Activated CD4-positive, alpha-beta T cell treated with anti-CD3 and anti-CD28 coated beads, Interleukin-2, amount 10 ng/mL, durations not matched to agents 24 days and 14 days (primary cell): ENCODE results near the gene INPP4B. TPM values are rescaled to one million over a fixed set of nuclear protein-coding genes. Genes with fewer than 3 reads are reported as not detected.

ENCODE experiments used
- DNase-seq: peaks from one replicate; pipeline ENCODE4 v3.0.0; 2022
- H3K27ac Mint-ChIP-seq: one replicate; pipeline ENCODE4 v1.8.0; 2022; ENCODE audit warnings: mild to moderate bottlenecking, mixed read lengths
- H3K27me3 Mint-ChIP-seq: one replicate; pipeline ENCODE4 v1.8.0; 2022; ENCODE audit warnings: mixed read lengths
- H3K36me3 Mint-ChIP-seq: one replicate; pipeline ENCODE4 v1.8.0; 2022; ENCODE audit warnings: low read depth, mild to moderate bottlenecking, mixed read lengths
- H3K4me1 Mint-ChIP-seq: one replicate; pipeline ENCODE4 v1.8.0; 2021; ENCODE audit warnings: mixed read lengths
- H3K4me3 Mint-ChIP-seq: one replicate; pipeline ENCODE4 v1.8.0; 2022; ENCODE audit warnings: mild to moderate bottlenecking, moderate library complexity, mixed read lengths
- H3K9me3 Mint-ChIP-seq: one replicate; pipeline ENCODE4 v1.8.0; 2021; ENCODE audit warnings: mixed read lengths
- intact Hi-C: fragments of 100-400 bp; cut with micrococcal nuclease; formaldehyde crosslinking; loops from one replicate; pipeline ENCODE4 v1.15.1; 2023
- total RNA-seq: library from RNA; stranded (reverse); gene quantifications from 2 replicates; pipeline ENCODE4 v1.2.3, GENCODE V29; 2022

Gene INPP4B
- total RNA-seq, 1 donor from 2014 or later = 42.5 TPM

GRCh38 chr4:142112451-142112850 lies 733.6 kb downstream of the INPP4B start:
- intact Hi-C loops = no loop called here
- H3K27ac Mint-ChIP-seq = no peak overlapping the region
- no peaks in the 10 kb centered on the region for H3K27me3 Mint-ChIP-seq
- no peak for DNase-seq
- peaks cover 2% of the 10 kb centered on the region for H3K4me1 Mint-ChIP-seq
- H3K9me3 Mint-ChIP-seq = no peaks in the 10 kb centered on the region
- no peak overlapping the region for H3K4me3 Mint-ChIP-seq
- H3K36me3 Mint-ChIP-seq = peaks cover 54% of the 10 kb centered on the region

- H3K36me3 Mint-ChIP-seq = peaks cover 38% of the 10 kb centered on the region
- H3K27ac Mint-ChIP-seq = no peak overlapping the region
- H3K4me1 Mint-ChIP-seq = no peaks in the 10 kb centered on the region
- intact Hi-C loops = no loop called here
- H3K9me3 Mint-ChIP-seq = no peaks in the 10 kb centered on the region
- no peak for DNase-seq
- no peaks in the 10 kb centered on the region for H3K27me3 Mint-ChIP-seq
- no peak overlapping the region for H3K4me3 Mint-ChIP-seq
These were observed 736.0 kb downstream of the INPP4B start for GRCh38 chr4:142110136-142110535.

GRCh38 chr4:142104041-142104440 lies 742.1 kb downstream of the INPP4B start:
- no peak for DNase-seq
- no peak overlapping the region for H3K4me3 Mint-ChIP-seq
- no peaks in the 10 kb centered on the region for H3K9me3 Mint-ChIP-seq
- intact Hi-C loops = no loop called here
- peaks cover 2% of the 10 kb centered on the region for H3K4me1 Mint-ChIP-seq
- H3K36me3 Mint-ChIP-seq = peaks cover 26% of the 10 kb centered on the region
- H3K27me3 Mint-ChIP-seq = no peaks in the 10 kb centered on the region
- H3K27ac Mint-ChIP-seq = no peak overlapping the region

- H3K36me3 Mint-ChIP-seq = peaks cover 21% of the 10 kb centered on the region
- H3K4me3 Mint-ChIP-seq = no peak overlapping the region
- DNase-seq = no peak
- no peaks in the 10 kb centered on the region for H3K27me3 Mint-ChIP-seq
- no peak overlapping the region for H3K27ac Mint-ChIP-seq
- H3K4me1 Mint-ChIP-seq = peaks cover 2% of the 10 kb centered on the region
- intact Hi-C loops = no loop called here
- no peaks in the 10 kb centered on the region for H3K9me3 Mint-ChIP-seq
These were observed 744.7 kb downstream of the INPP4B start for GRCh38 chr4:142101401-142101800.

- no peak overlapping the region for H3K4me3 Mint-ChIP-seq
- H3K4me1 Mint-ChIP-seq = peaks cover 2% of the 10 kb centered on the region
- H3K27me3 Mint-ChIP-seq = no peaks in the 10 kb centered on the region
- H3K9me3 Mint-ChIP-seq = no peaks in the 10 kb centered on the region
- DNase-seq = peak; percentile 22
- H3K27ac Mint-ChIP-seq = no peak overlapping the region
- intact Hi-C loops = no loop called here
- peaks cover 20% of the 10 kb centered on the region for H3K36me3 Mint-ChIP-seq
These were observed 745.2 kb downstream of the INPP4B start for GRCh38 chr4:142100941-142101340.

- Mint-ChIP-seq H3K36me3 (peaks cover 28% of the 10 kb centered on the region), H3K27me3 (no peaks in the 10 kb centered on the region), H3K9me3 (no peaks in the 10 kb centered on the region), H3K4me3 (no peak overlapping the region), H3K27ac (no peak overlapping the region), H3K4me1 (peaks cover 2% of the 10 kb centered on the region)
- DNase-seq = no peak
- intact Hi-C loops = no loop called here
These were observed 747.1 kb downstream of the INPP4B start for GRCh38 chr4:142098900-142099545.

- intact Hi-C loops = no loop called here
- no peak overlapping the region for H3K4me3 Mint-ChIP-seq
- no peak for DNase-seq
- H3K9me3 Mint-ChIP-seq = no peaks in the 10 kb centered on the region
- H3K4me1 Mint-ChIP-seq = peaks cover 2% of the 10 kb centered on the region
- peaks cover 28% of the 10 kb centered on the region for H3K36me3 Mint-ChIP-seq
- H3K27me3 Mint-ChIP-seq = no peaks in the 10 kb centered on the region
- no peak overlapping the region for H3K27ac Mint-ChIP-seq
These were observed 747.7 kb downstream of the INPP4B start for GRCh38 chr4:142098380-142098779.

- intact Hi-C loops = no loop called here
- peaks cover 2% of the 10 kb centered on the region for H3K4me1 Mint-ChIP-seq
- H3K27ac Mint-ChIP-seq = no peak overlapping the region
- no peak for DNase-seq
- no peak overlapping the region for H3K4me3 Mint-ChIP-seq
- H3K9me3 Mint-ChIP-seq = peaks cover under 1% of the 10 kb centered on the region
- H3K36me3 Mint-ChIP-seq = peaks cover 29% of the 10 kb centered on the region
- no peaks in the 10 kb centered on the region for H3K27me3 Mint-ChIP-seq
These were observed 749.1 kb downstream of the INPP4B start for GRCh38 chr4:142097015-142097414.

GRCh38 chr4:142095886-142096605 lies 750.1 kb downstream of the INPP4B start:
- Mint-ChIP-seq H3K27me3 (no peaks in the 10 kb centered on the region), H3K4me3 (no peak overlapping the region), H3K9me3 (peaks cover 3% of the 10 kb centered on the region), H3K27ac (no peak overlapping the region), H3K36me3 (peaks cover 27% of the 10 kb centered on the region), H3K4me1 (peaks cover 2% of the 10 kb centered on the region)
- intact Hi-C loops = no loop called here
- no peak for DNase-seq

- no peaks in the 10 kb centered on the region for H3K4me1 Mint-ChIP-seq
- DNase-seq = no peak
- intact Hi-C loops = no loop called here
- H3K9me3 Mint-ChIP-seq = peaks cover 3% of the 10 kb centered on the region
- no peak overlapping the region for H3K27ac Mint-ChIP-seq
- peaks cover 15% of the 10 kb centered on the region for H3K36me3 Mint-ChIP-seq
- H3K4me3 Mint-ChIP-seq = no peak overlapping the region
- H3K27me3 Mint-ChIP-seq = no peaks in the 10 kb centered on the region
These were observed 753.2 kb downstream of the INPP4B start for GRCh38 chr4:142092941-142093340.

GRCh38 chr4:142091691-142092182 lies 754.4 kb downstream of the INPP4B start:
- intact Hi-C loops = no loop called here
- H3K4me1 Mint-ChIP-seq = no peaks in the 10 kb centered on the region
- H3K36me3 Mint-ChIP-seq = peaks cover 14% of the 10 kb centered on the region
- H3K27me3 Mint-ChIP-seq = no peaks in the 10 kb centered on the region
- DNase-seq = no peak
- H3K9me3 Mint-ChIP-seq = peaks cover 5% of the 10 kb centered on the region
- H3K27ac Mint-ChIP-seq = no peak overlapping the region
- H3K4me3 Mint-ChIP-seq = no peak overlapping the region

- H3K4me3 Mint-ChIP-seq = no peak overlapping the region
- H3K27me3 Mint-ChIP-seq = no peaks in the 10 kb centered on the region
- H3K4me1 Mint-ChIP-seq = no peaks in the 10 kb centered on the region
These were observed 755.0 kb downstream of the INPP4B start for GRCh38 chr4:142091085-142091513.

GRCh38 chr4:142088906-142089305 lies 757.2 kb downstream of the INPP4B start:
- no peaks in the 10 kb centered on the region for H3K27me3 Mint-ChIP-seq
- DNase-seq = no peak
- H3K4me1 Mint-ChIP-seq = no peaks in the 10 kb centered on the region
- peaks cover 13% of the 10 kb centered on the region for H3K36me3 Mint-ChIP-seq
- H3K27ac Mint-ChIP-seq = no peak overlapping the region
- H3K9me3 Mint-ChIP-seq = peaks cover 5% of the 10 kb centered on the region
- intact Hi-C loops = no loop called here
- no peak overlapping the region for H3K4me3 Mint-ChIP-seq

More at GRCh38 chr4:142091085-142091513, 755.0 kb downstream of the INPP4B start:
- Mint-ChIP-seq H3K36me3 (peaks cover 14% of the 10 kb centered on the region), H3K9me3 (peaks cover 5% of the 10 kb centered on the region), H3K27ac (no peak overlapping the region)
- intact Hi-C loops = no loop called here
- no peak for DNase-seq

- Mint-ChIP-seq H3K36me3 (peaks cover 14% of the 10 kb centered on the region), H3K27ac (peak overlapping the region; percentile 11)
These were observed 760.4 kb downstream of the INPP4B start for GRCh38 chr4:142085513-142086292.

More at GRCh38 chr4:142085513-142086292, 760.4 kb downstream of the INPP4B start:
- no peak for DNase-seq
- H3K4me3 Mint-ChIP-seq = no peak overlapping the region
- intact Hi-C loops = no loop called here
- H3K9me3 Mint-ChIP-seq = peaks cover 3% of the 10 kb centered on the region
- no peaks in the 10 kb centered on the region for H3K4me1 Mint-ChIP-seq
- no peaks in the 10 kb centered on the region for H3K27me3 Mint-ChIP-seq
